Measurements from ENCODE around the gene LAMTOR4.

The LAMTOR4 gene

DNA sequence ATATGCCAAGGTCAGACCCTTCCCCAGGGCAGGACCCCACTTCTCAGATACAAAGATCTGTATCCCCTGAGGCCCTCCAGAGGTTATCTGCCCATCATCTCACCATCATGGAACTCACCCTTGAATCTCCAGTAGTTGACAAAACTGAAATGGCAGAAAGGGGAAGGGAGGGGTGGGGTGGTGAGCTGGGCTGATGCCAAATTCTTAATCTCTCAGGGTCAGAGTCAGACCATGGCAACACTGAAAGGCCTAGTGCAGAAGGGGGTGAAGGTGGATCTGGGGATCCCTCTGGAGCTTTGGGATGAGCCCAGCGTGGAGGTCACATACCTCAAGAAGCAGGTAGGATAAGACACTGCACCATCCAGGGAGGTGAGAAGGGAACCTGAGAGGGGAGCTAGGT is 26.1 kb upstream of the LAMTOR4 start:
- peaks cover 2 to 35% (median 28%) of the 10 kb centered on the region in 4 experiments for H3K4me1 ChIP-seq (ENCODE audit: control extremely low read depth in 1 of 4, control insufficient read depth in 4 of 4, insufficient read depth in 4 of 4, low read length in 3 of 4)
- H3K36me3 ChIP-seq (ENCODE audit: control insufficient read depth in 4 of 4, insufficient read depth in 4 of 4, low read length in 3 of 4) = peaks cover 0 to 6% (median under 1%) of the 10 kb centered on the region in 4 experiments
- H3K27me3 ChIP-seq (replicated peaks in 2 of 5; ENCODE audit: control insufficient read depth in 4 of 5, insufficient read depth in 5 of 5, low read length in 4 of 5) = no peaks in the 10 kb centered on the region
- H3K4me3 ChIP-seq (ENCODE audit: control insufficient read depth in 1 of 7, extremely low read depth in 1 of 7, insufficient read depth in 4 of 7, low read depth in 2 of 7, low read length in 6 of 7) = no peak overlapping the region
- no peak overlapping the region for H3K27ac ChIP-seq (ENCODE audit: insufficient read depth in 1 of 2, low read depth in 1 of 2, low read length in 2 of 2, poor library complexity in 1 of 2, severe bottlenecking in 2 of 2)
- no peaks in the 10 kb centered on the region for H3K9me3 ChIP-seq (ENCODE audit: control extremely low read depth in 1 of 5, control insufficient read depth in 4 of 5, insufficient read depth in 2 of 5, low read depth in 1 of 5, low read length in 4 of 5)
- WGBS (ENCODE audit: insufficient coverage) = 90% methylated on average over 1 of the region's 1 CpG
- ChIA-PET POLR2A (no interaction called here), CTCF (interaction anchor here (1.0 kb wide), 1 partner anchor 96 kb away, joined by 4 read pairs; no protein-coding TSS in a partner anchor)
- DNase-seq = peak in 2 of 3 donors; percentile 45 to 49

DNA sequence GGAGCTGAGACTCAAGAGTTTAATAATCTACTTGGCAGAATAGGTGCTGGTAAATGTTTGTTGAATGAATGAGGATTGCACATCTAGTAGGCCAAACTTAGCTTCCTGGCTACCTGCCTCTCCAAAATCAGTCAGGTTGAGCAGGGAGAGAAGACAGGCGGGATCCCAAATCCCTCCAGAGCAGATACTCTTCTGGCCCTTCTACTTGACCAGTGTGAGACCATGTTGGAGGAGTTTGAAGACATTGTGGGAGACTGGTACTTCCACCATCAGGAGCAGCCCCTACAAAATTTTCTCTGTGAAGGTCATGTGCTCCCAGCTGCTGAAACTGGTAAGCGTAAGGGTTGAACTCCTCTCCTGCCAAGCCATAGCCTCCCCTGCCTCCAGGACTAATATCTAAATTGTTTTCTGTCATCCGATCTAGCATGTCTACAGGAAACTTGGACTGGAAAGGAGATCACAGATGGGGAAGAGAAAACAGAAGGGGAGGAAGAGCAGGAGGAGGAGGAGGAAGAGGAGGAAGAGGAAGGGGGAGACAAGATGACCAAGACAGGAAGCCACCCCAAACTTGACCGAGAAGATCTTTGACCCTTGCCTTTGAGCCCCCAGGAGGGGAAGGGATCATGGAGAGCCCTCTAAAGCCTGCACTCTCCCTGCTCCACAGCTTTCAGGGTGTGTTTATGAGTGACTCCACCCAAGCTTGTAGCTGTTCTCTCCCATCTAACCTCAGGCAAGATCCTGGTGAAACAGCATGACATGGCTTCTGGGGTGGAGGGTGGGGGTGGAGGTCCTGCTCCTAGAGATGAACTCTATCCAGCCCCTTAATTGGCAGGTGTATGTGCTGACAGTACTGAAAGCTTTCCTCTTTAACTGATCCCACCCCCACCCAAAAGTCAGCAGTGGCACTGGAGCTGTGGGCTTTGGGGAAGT is 24.2 kb upstream of the LAMTOR4 start:
- ChIA-PET CTCF (interaction anchor here (0.7 to 2.1 kb wide), 8 partner anchors 8 to 93 kb away, joined by 3 to 7 read pairs (median 3); partner anchors contain the start of gene AP4M1), POLR2A (no interaction called here)
- no peak for DNase-seq
- WGBS (ENCODE audit: insufficient coverage) = 74% methylated on average over 4 of the region's 4 CpGs
- Histone ChIP-seq H3K4me3 (ENCODE audit: control insufficient read depth in 1 of 7, extremely low read depth in 1 of 7, insufficient read depth in 4 of 7, low read depth in 2 of 7, low read length in 6 of 7) (no peak overlapping the region), H3K4me1 (ENCODE audit: control extremely low read depth in 1 of 4, control insufficient read depth in 4 of 4, insufficient read depth in 4 of 4, low read length in 3 of 4) (peaks cover 0 to 46% (median 33%) of the 10 kb centered on the region in 4 experiments), H3K36me3 (ENCODE audit: control insufficient read depth in 4 of 4, insufficient read depth in 4 of 4, low read length in 3 of 4) (peaks cover 0 to 6% (median under 1%) of the 10 kb centered on the region in 4 experiments), H3K9me3 (ENCODE audit: control extremely low read depth in 1 of 5, control insufficient read depth in 4 of 5, insufficient read depth in 2 of 5, low read depth in 1 of 5, low read length in 4 of 5) (no peaks in the 10 kb centered on the region), H3K27ac (ENCODE audit: insufficient read depth in 1 of 2, low read depth in 1 of 2, low read length in 2 of 2, poor library complexity in 1 of 2, severe bottlenecking in 2 of 2) (peak overlapping the region in 1 of 2 experiments; percentile 60), H3K27me3 (replicated peaks in 2 of 5; ENCODE audit: control insufficient read depth in 4 of 5, insufficient read depth in 5 of 5, low read length in 4 of 5) (no peaks in the 10 kb centered on the region)

DNA sequence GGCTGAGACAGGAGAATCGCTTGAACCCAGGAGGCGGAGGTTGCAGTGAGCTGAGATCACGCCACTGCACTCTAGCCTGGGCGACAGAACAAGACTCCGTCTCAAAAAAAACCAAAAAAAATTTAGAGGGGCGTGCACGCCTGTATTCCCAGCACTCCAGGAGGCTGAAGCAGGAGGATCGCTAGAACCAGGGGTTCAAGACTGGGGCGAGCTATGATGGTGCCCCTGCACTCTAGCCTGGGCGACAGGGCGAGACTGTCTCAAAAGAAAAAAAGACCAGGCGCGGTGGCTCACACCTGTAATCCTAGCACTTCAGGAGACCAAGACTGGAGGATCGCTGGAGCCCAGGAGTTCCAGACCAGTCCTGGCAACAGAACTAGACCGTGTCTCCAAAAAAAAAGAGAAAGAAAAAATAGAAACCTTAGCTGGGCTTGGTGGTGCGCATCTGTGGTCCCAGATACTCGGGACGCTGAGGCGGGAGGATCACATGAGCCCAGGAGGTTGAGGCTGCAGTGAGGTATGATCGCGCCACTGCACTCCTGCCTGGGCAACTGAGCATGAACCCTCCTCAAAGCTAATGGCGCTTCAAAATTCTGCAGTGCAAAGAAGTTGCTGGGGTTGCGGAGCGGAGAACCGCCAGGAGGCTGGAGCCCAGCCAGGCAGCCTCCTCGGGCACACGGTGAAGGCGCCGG is 22.3 kb upstream of the LAMTOR4 start:
- no peak for DNase-seq
- peaks cover 0 to 35% (median 26%) of the 10 kb centered on the region in 4 experiments for H3K4me1 ChIP-seq (ENCODE audit: control extremely low read depth in 1 of 4, control insufficient read depth in 4 of 4, insufficient read depth in 4 of 4, low read length in 3 of 4)

DNA sequence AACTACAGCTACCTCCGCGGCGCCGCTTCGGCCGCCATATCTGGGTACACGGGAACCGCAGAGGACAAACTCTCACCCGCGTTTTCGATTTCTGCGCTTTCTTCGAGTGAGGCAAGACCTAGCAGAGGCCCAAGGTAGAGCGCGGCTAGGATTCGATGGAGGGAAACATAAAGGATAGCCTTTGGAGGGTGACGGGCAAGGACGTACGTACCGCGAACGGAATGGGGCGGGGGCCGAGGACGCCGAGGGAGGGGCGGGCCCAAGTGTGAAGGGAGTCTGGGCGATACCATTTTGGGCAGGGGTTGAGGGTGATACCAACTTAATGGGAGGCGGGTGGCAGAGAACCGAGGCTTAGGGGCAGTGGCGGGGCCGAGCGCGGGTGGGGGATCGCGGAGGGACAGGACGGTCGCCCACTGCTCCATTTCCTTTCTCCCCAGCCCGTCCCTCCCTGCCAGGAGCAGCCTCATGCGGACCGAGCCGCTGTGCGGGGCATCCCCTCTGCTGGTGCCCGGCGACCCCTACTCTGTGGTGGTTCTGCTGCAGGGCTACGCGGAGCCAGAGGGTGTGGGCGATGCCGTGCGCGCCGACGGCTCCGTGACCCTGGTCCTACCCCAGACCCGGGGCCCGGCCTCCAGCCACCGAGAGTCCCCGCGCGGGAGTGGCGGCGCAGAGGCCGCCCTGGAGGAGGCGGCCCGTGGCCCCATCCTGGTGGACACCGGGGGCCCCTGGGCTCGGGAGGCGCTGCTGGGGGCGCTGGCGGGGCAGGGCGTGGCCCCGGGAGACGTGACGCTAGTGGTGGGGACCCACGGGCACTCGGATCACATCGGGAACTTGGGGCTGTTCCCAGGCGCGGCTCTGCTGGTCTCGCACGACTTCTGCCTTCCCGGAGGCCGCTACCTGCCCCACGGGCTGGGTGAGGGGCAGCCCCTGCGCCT is 21.5 kb upstream of the LAMTOR4 start, which contains the start of gene MBLAC1:
Gene MBLAC1 (plus strand): TSS at position 37 of the 935 bp plus-strand sequence. CDS start 429 bp downstream, at position 466.
- peak within 1 kb of the TSS; percentile 93 to 98 for H3K27ac ChIP-seq (ENCODE audit: insufficient read depth in 1 of 2, low read depth in 1 of 2, low read length in 2 of 2, poor library complexity in 1 of 2, severe bottlenecking in 2 of 2)
- no peaks in the 10 kb centered on the region for H3K27me3 ChIP-seq (replicated peaks in 2 of 5; ENCODE audit: control insufficient read depth in 4 of 5, insufficient read depth in 5 of 5, low read length in 4 of 5)
- DNase-seq = peak; percentile 94 to 97 (median 97)
- H3K9me3 ChIP-seq (ENCODE audit: control extremely low read depth in 1 of 5, control insufficient read depth in 4 of 5, insufficient read depth in 2 of 5, low read depth in 1 of 5, low read length in 4 of 5) = no peaks in the 10 kb centered on the region
- H3K4me3 ChIP-seq (ENCODE audit: control insufficient read depth in 1 of 7, extremely low read depth in 1 of 7, insufficient read depth in 4 of 7, low read depth in 2 of 7, low read length in 6 of 7) = peak within 1 kb of the TSS; percentile 62 to 97 (median 84)
- peaks cover 0 to 35% (median 26%) of the 10 kb centered on the region in 4 experiments for H3K4me1 ChIP-seq (ENCODE audit: control extremely low read depth in 1 of 4, control insufficient read depth in 4 of 4, insufficient read depth in 4 of 4, low read length in 3 of 4)
- CTCF ChIA-PET = interaction anchor here (1.3 to 11.4 kb wide), 4 partner anchors 10 to 92 kb away, joined by 3 to 127 read pairs (median 4); partner anchors contain the start of gene PVRIG
- POLR2A ChIA-PET = interaction anchor here (0.6 to 1.8 kb wide), 4 partner anchors 25 to 302 kb away, joined by 3 to 10 read pairs (median 6); partner anchors contain the start of genes AP4M1, MCM7 and MEPCE
- H3K36me3 ChIP-seq (ENCODE audit: control insufficient read depth in 4 of 4, insufficient read depth in 4 of 4, low read length in 3 of 4) = peaks cover 0 to 6% (median under 1%) of the 10 kb centered on the region in 4 experiments
- WGBS (ENCODE audit: insufficient coverage) = under 1% methylated on average over 69 of the region's 85 CpGs

More for the DNA sequence above, 22.3 kb upstream of the LAMTOR4 start:
- H3K9me3 ChIP-seq (ENCODE audit: control extremely low read depth in 1 of 5, control insufficient read depth in 4 of 5, insufficient read depth in 2 of 5, low read depth in 1 of 5, low read length in 4 of 5) = no peaks in the 10 kb centered on the region
- H3K4me3 ChIP-seq (ENCODE audit: control insufficient read depth in 1 of 7, extremely low read depth in 1 of 7, insufficient read depth in 4 of 7, low read depth in 2 of 7, low read length in 6 of 7) = peak overlapping the region; percentile 62 to 97 (median 84)
- peaks cover 0 to 6% (median under 1%) of the 10 kb centered on the region in 4 experiments for H3K36me3 ChIP-seq (ENCODE audit: control insufficient read depth in 4 of 4, insufficient read depth in 4 of 4, low read length in 3 of 4)
- 26% methylated on average over 28 of the region's 29 CpGs for WGBS (ENCODE audit: insufficient coverage)
- CTCF ChIA-PET = interaction anchor here (1.4 to 2.1 kb wide), 2 partner anchors 9 to 12 kb away, joined by 4 to 7 read pairs; no protein-coding TSS in a partner anchor
- POLR2A ChIA-PET = interaction anchor here (0.6 to 1.8 kb wide), 4 partner anchors 25 to 303 kb away, joined by 3 to 10 read pairs (median 6); partner anchors contain the start of genes AP4M1, MCM7 and MEPCE
- peak overlapping the region; percentile 93 to 98 for H3K27ac ChIP-seq (ENCODE audit: insufficient read depth in 1 of 2, low read depth in 1 of 2, low read length in 2 of 2, poor library complexity in 1 of 2, severe bottlenecking in 2 of 2)
- no peaks in the 10 kb centered on the region for H3K27me3 ChIP-seq (replicated peaks in 2 of 5; ENCODE audit: control insufficient read depth in 4 of 5, insufficient read depth in 5 of 5, low read length in 4 of 5)

DNA sequence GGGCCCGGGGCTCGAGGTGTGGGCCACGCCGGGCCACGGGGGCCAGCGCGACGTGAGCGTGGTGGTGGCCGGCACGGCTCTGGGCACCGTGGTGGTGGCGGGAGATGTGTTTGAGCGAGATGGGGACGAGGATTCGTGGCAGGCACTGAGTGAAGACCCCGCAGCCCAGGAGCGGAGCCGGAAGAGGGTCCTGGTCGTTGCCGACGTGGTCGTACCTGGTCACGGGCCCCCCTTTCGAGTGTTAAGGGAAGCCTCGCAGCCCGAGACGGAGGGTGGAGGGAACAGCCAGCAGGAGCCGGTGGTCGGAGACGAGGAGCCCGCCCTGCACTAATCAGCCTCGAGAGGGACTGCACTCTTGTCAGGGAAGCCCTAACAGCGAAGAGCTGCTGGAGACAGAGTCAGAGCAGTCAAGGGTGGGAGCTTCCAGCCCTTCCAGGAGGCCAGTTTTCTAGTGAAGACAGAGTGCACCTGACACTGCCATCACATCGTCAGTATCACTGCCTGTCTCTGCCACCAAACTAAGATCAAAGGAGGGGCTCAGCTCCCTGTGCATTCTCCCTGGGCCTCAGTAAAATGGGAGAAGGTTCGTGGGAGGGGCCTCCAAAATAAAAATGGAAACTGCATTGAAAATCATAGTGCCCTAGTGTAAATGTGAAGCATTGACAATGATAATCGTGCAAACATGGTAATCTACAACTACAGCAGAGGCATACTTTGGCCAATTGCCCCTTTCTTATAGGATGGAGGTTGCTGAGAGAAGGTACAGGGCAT is 20.7 kb upstream of the LAMTOR4 start:
- Histone ChIP-seq H3K4me1 (ENCODE audit: control extremely low read depth in 1 of 4, control insufficient read depth in 4 of 4, insufficient read depth in 4 of 4, low read length in 3 of 4) (peaks cover 0 to 35% (median 26%) of the 10 kb centered on the region in 4 experiments), H3K36me3 (ENCODE audit: control insufficient read depth in 4 of 4, insufficient read depth in 4 of 4, low read length in 3 of 4) (peaks cover 0 to 6% (median 0%) of the 10 kb centered on the region in 4 experiments), H3K27me3 (replicated peaks in 2 of 5; ENCODE audit: control insufficient read depth in 4 of 5, insufficient read depth in 5 of 5, low read length in 4 of 5) (no peaks in the 10 kb centered on the region), H3K27ac (ENCODE audit: insufficient read depth in 1 of 2, low read depth in 1 of 2, low read length in 2 of 2, poor library complexity in 1 of 2, severe bottlenecking in 2 of 2) (peak overlapping the region in 1 of 2 experiments; percentile 98), H3K9me3 (ENCODE audit: control extremely low read depth in 1 of 5, control insufficient read depth in 4 of 5, insufficient read depth in 2 of 5, low read depth in 1 of 5, low read length in 4 of 5) (no peaks in the 10 kb centered on the region), H3K4me3 (ENCODE audit: control insufficient read depth in 1 of 7, extremely low read depth in 1 of 7, insufficient read depth in 4 of 7, low read depth in 2 of 7, low read length in 6 of 7) (peak overlapping the region; percentile 62 to 97 (median 84))
- POLR2A ChIA-PET = interaction anchor here (0.5 to 1.8 kb wide), 6 partner anchors 26 to 707 kb away, joined by 3 to 7 read pairs (median 4); partner anchors contain the start of genes AP4M1 and MCM7
- DNase-seq = peak; percentile 34 to 58 (median 48)
- WGBS (ENCODE audit: insufficient coverage) = 1% methylated on average over 20 of the region's 37 CpGs
- CTCF ChIA-PET = interaction anchor here (0.6 to 11.4 kb wide), 10 partner anchors 11 to 215 kb away, joined by 3 to 127 read pairs (median 3); partner anchors contain the start of genes MCM7 and PVRIG
